CD14-positive monocyte (primary cell): ENCODE measurements around the gene PARK7. TPM values are rescaled to one million over a fixed set of nuclear protein-coding genes. Genes with fewer than 3 reads are reported as not detected.

Experiments
- DNase-seq, 3 donors: peaks; one replicate each; pipeline ENCODE4 v3.0.0-alpha.2; 2011 to 2022
- H2AFZ ChIP-seq: 2 replicates; pipeline ENCODE4 v1.6.0; 2012; ENCODE audit warnings: mild to moderate bottlenecking, low read depth, low read length, inconsistent platforms; ENCODE audit not compliant: insufficient read depth, poor library complexity, severe bottlenecking
- H3K27ac ChIP-seq, 2 donors: 1 replicate in 1 of 2; 2 replicates in 1 of 2; pipeline ENCODE4 v1.5.1; 2012 to 2013; ENCODE audit warnings: low read length in 2 of 2, control low read depth in 1 of 2, inconsistent platforms in 1 of 2, low read depth in 1 of 2, mild to moderate bottlenecking in 1 of 2
- H3K27me3 ChIP-seq, 2 donors: one replicate each; pipeline versions ENCODE4 v1.6.0 to v1.6.1; 2011 to 2013; ENCODE audit warnings: low read length in 2 of 2; ENCODE audit not compliant: control insufficient read depth in 2 of 2, insufficient read depth in 2 of 2
- H3K36me3 ChIP-seq, 2 donors: replicated peaks in 1 of 2; 1 replicate in 1 of 2; 2 replicates in 1 of 2; pipeline versions ENCODE4 v1.5.1 to v1.6.1; 2012 to 2013; ENCODE audit warnings: low read length in 2 of 2, control low read depth in 1 of 2, inconsistent platforms in 1 of 2, mild to moderate bottlenecking in 1 of 2; ENCODE audit not compliant: insufficient read depth in 2 of 2, control insufficient read depth in 1 of 2
- H3K4me1 ChIP-seq, 2 donors: 1 replicate in 1 of 2; 2 replicates in 1 of 2; pipeline versions ENCODE4 v1.5.1 to v1.6.1; 2012 to 2013; ENCODE audit warnings: low read length in 2 of 2, control low read depth in 1 of 2, inconsistent platforms in 1 of 2, mild to moderate bottlenecking in 1 of 2, moderate library complexity in 1 of 2; ENCODE audit not compliant: insufficient read depth in 2 of 2, control insufficient read depth in 1 of 2
- H3K4me2 ChIP-seq: replicated peaks from 2 replicates; pipeline ENCODE3; 2012; ENCODE audit warnings: low read length, moderate library complexity, mild to moderate bottlenecking; ENCODE audit not compliant: poor library complexity, severe bottlenecking; ENCODE audit errors: extremely low read depth
- H3K4me3 ChIP-seq, 3 experiments: fragments of 200-600 bp in 1 of 3; sonication (generic) in 1 of 3; replicated peaks in 1 of 3; 1 replicate in 2 of 3; 2 replicates in 1 of 3; pipeline ENCODE4 v1.5.1; 2011 to 2013; ENCODE audit warnings: low read length in 3 of 3, mild to moderate bottlenecking in 3 of 3, control low read depth in 2 of 3, low read depth in 2 of 3, inconsistent platforms in 1 of 3, moderate library complexity in 1 of 3
- H3K79me2 ChIP-seq: 2 replicates; pipeline ENCODE4 v1.6.0; 2012; ENCODE audit warnings: mild to moderate bottlenecking, control low read depth, inconsistent platforms, low read length, moderate library complexity; ENCODE audit not compliant: insufficient read depth
- H3K9ac ChIP-seq: 2 replicates; pipeline ENCODE4 v1.6.0; 2017; ENCODE audit warnings: low read length, mild to moderate bottlenecking; ENCODE audit not compliant: insufficient read depth, poor library complexity, severe bottlenecking
- H3K9me3 ChIP-seq, 2 donors: replicated peaks in 1 of 2; 1 replicate in 1 of 2; 2 replicates in 1 of 2; pipeline versions ENCODE4 v1.5.1 to v1.6.1; 2012 to 2013; ENCODE audit warnings: low read length in 2 of 2, control low read depth in 1 of 2; ENCODE audit not compliant: control insufficient read depth in 1 of 2, insufficient read depth in 1 of 2
- H4K20me1 ChIP-seq: 2 replicates; pipeline ENCODE4 v1.6.0; 2012; ENCODE audit warnings: mild to moderate bottlenecking, low read length, control low read depth, moderate library complexity; ENCODE audit not compliant: insufficient read depth
- H3K27ac Mint-ChIP-seq, 7 donors: one replicate each; pipeline ENCODE4 v1.8.0; 2020; ENCODE audit warnings: mild to moderate bottlenecking in 7 of 7, mixed read lengths in 7 of 7, moderate library complexity in 6 of 7, inconsistent platforms in 2 of 7
- H3K27me3 Mint-ChIP-seq, 3 donors: one replicate each; pipeline ENCODE4 v1.8.0; 2021 to 2022; ENCODE audit warnings: low read depth in 3 of 3, mild to moderate bottlenecking in 3 of 3, mixed read lengths in 3 of 3, moderate library complexity in 3 of 3, inconsistent platforms in 1 of 3
- H3K36me3 Mint-ChIP-seq, 2 donors: one replicate each; pipeline ENCODE4 v1.8.0; 2020; ENCODE audit warnings: mixed read lengths in 2 of 2, inconsistent platforms in 1 of 2, mild to moderate bottlenecking in 1 of 2
- H3K4me1 Mint-ChIP-seq: one replicate; pipeline ENCODE4 v1.8.0; 2020; ENCODE audit warnings: mild to moderate bottlenecking, mixed read lengths
- H3K4me3 Mint-ChIP-seq, 2 donors: one replicate each; pipeline ENCODE4 v1.8.0; 2020; ENCODE audit warnings: mild to moderate bottlenecking in 2 of 2, mixed read lengths in 2 of 2, moderate library complexity in 1 of 2
- H3K9me3 Mint-ChIP-seq, 7 donors: one replicate each; pipeline ENCODE4 v1.8.0; 2020 to 2022; ENCODE audit warnings: mixed read lengths in 7 of 7, mild to moderate bottlenecking in 6 of 7, moderate library complexity in 6 of 7, inconsistent platforms in 2 of 7
- WGBS: methylation state at CpG from one replicate; pipeline ENCODE4 v1.1.5; 2013; ENCODE audit warnings: missing lambda C conversion rate; ENCODE audit not compliant: insufficient coverage; 5-methylcytosine and 5-hydroxymethylcytosine counted together
- intact Hi-C, 2 donors: fragments of 100-400 bp; cut with micrococcal nuclease; formaldehyde crosslinking; loops; one replicate each; pipeline versions ENCODE4 v1.15.0 to v1.15.1; 2023
- polyA plus RNA-seq, 3 donors: library from polyadenylated mRNA; depleted of rRNA in 1 of 3; unstranded in 2 of 3; stranded (reverse) in 1 of 3; fragments of 300-500 nt in 2 of 3; fragments of >200 nt in 1 of 3; fragmentation: Illumina TruSeq in 2 of 3; gene quantifications; 1 replicate in 2 of 3; 2 replicates in 1 of 3; pipeline ENCODE4 v1.2.3, GENCODE V29; 2012 to 2021
- TF ChIP-seq, protein P1 (sequence below): fragments of 200-600 bp; IDR thresholded peaks from one replicate; pipeline ENCODE4 v1.8.0; 2022; ENCODE audit warnings: antibody characterized with exemption, mild to moderate bottlenecking

Gene PARK7
- polyA plus RNA-seq, 3 donors: 116 to 391 (median 353) TPM

GRCh38 chr1:7980984-7981383 is 19.5 kb downstream of the PARK7 start:
- Histone ChIP-seq H3K4me1 (no peaks in the 10 kb centered on the region), H4K20me1 (peaks cover 47% of the 10 kb centered on the region), H3K27me3 (no peaks in the 10 kb centered on the region), H2AFZ (no peak overlapping the region), H3K79me2 (peaks cover 4% of the 10 kb centered on the region), H3K4me3 (no peak overlapping the region), H3K9me3 (no peaks in the 10 kb centered on the region), H3K4me2 (no peak overlapping the region), H3K27ac (no peak overlapping the region), H3K9ac (no peak overlapping the region), H3K36me3 (peaks cover 78 to 91% of the 10 kb centered on the region in 2 donors)
- Mint-ChIP-seq H3K9me3 (no peaks in the 10 kb centered on the region), H3K27ac (peak overlapping the region in 3 of 7 donors; percentile 42 to 61 (median 50)), H3K36me3 (peaks cover 76 to 89% of the 10 kb centered on the region in 2 donors), H3K4me3 (no peak overlapping the region), H3K27me3 (no peaks in the 10 kb centered on the region), H3K4me1 (peaks cover 4% of the 10 kb centered on the region)
- no peak for DNase-seq
- intact Hi-C loops: no loop called here
- 92% methylated on average over 4 of the region's 7 CpGs for WGBS
- TF ChIP-seq, protein P1, sequence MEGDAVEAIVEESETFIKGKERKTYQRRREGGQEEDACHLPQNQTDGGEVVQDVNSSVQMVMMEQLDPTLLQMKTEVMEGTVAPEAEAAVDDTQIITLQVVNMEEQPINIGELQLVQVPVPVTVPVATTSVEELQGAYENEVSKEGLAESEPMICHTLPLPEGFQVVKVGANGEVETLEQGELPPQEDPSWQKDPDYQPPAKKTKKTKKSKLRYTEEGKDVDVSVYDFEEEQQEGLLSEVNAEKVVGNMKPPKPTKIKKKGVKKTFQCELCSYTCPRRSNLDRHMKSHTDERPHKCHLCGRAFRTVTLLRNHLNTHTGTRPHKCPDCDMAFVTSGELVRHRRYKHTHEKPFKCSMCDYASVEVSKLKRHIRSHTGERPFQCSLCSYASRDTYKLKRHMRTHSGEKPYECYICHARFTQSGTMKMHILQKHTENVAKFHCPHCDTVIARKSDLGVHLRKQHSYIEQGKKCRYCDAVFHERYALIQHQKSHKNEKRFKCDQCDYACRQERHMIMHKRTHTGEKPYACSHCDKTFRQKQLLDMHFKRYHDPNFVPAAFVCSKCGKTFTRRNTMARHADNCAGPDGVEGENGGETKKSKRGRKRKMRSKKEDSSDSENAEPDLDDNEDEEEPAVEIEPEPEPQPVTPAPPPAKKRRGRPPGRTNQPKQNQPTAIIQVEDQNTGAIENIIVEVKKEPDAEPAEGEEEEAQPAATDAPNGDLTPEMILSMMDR: no peak

- Histone ChIP-seq H3K27me3 (no peaks in the 10 kb centered on the region), H3K4me1 (no peaks in the 10 kb centered on the region), H3K36me3 (peaks cover 74 to 91% of the 10 kb centered on the region in 2 donors), H3K4me3 (no peak overlapping the region), H4K20me1 (peaks cover 31% of the 10 kb centered on the region), H3K27ac (no peak overlapping the region), H3K79me2 (no peaks in the 10 kb centered on the region), H3K4me2 (no peak overlapping the region), H2AFZ (no peak overlapping the region), H3K9me3 (no peaks in the 10 kb centered on the region), H3K9ac (no peak overlapping the region)
- Mint-ChIP-seq H3K4me1 (peaks cover 4% of the 10 kb centered on the region), H3K4me3 (no peak overlapping the region), H3K36me3 (peaks cover 71 to 91% of the 10 kb centered on the region in 2 donors), H3K9me3 (no peaks in the 10 kb centered on the region), H3K27me3 (no peaks in the 10 kb centered on the region), H3K27ac (peak overlapping the region in 3 of 7 donors; percentile 7 to 41 (median 38))
- WGBS: 94% methylated on average over 11 of the region's 15 CpGs
- no peak for DNase-seq
- TF ChIP-seq, protein P1: no peak
- intact Hi-C loops: no loop called here
These were observed 21.7 kb downstream of the PARK7 start for GRCh38 chr1:7983086-7983778.
